Adrenal gland (tissue), 5 donors: ENCODE data around the gene CPM.

Source experiments
- CTCF ChIP-seq, 6 experiments: fragments of 450-650 bp in 4 of 6; fragments of 200-600 bp in 2 of 6; sonication (generic) in 1 of 6; IDR thresholded peaks; 1 replicate in 5 of 6; 2 replicates in 1 of 6; pipeline versions ENCODE4 v1.5.1 to v1.8.0; 2016 to 2021; ENCODE audit warnings: antibody characterized with exemption in 6 of 6, mild to moderate bottlenecking in 2 of 6, moderate library complexity in 1 of 6
- POLR2A ChIP-seq, 2 donors: fragments of 450-650 bp; IDR thresholded peaks; one replicate each; pipeline ENCODE4 v1.6.1; 2017; ENCODE audit warnings: antibody characterized with exemption in 2 of 2, mild to moderate bottlenecking in 2 of 2, moderate library complexity in 1 of 2
- donor health status: DM: no; HTN: no; CAD: no.

- no peak for TF ChIP-seq CTCF (IDR thresholded peaks at IDR 0.05)
- TF ChIP-seq POLR2A (IDR thresholded peaks at IDR 0.05) = no peak
Observed at GRCh38 chr12:68831751-68832503, 101.0 kb downstream of the CPM start.
